ENCODE data around the gene GRAMD1C. TPM values are rescaled to one million over a fixed set of nuclear protein-coding genes. Genes with fewer than 3 reads are reported as not detected.

The GRAMD1C gene
- total RNA-seq, 2 donors from 2014 or later: 1.5 to 10.7 TPM

DNA sequence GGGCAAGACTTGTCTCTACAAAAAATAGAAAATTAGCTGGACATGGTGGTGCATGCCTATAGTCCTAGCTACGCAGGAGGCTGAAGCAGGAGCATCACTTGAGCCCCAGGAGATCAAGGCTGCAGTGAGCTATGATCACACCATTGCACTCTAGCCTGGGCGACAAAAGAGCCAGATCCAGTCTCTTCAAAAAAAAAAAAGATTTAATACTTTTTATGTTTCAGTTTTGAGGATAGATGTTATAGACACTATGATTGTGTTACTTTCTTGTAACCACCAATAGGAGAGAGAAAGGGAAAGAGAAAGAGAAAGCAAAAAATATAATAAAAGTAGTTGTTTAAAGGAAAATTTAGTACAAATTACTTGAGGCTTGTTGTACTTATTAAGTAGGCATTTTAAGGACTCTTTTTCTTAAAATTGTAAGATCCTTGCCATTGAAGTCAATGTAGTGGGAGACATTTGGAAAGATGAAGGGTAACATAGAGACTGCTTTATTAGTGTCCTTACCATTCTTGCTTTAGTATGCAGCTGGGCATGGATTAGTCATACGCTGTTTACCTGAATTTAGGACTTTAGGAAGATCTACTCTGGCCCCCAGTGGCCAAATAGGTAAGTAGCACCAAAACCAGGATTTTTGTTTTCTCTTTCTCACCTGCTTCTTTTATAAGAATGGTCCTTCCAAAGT is 74.1 kb downstream of the GRAMD1C start:
- Histone ChIP-seq H3K4me3 (no peak overlapping the region), H3K36me3 (no peaks in the 10 kb centered on the region), H3K4me1 (ENCODE audit: control insufficient read depth in 1 of 2, low read depth in 2 of 2) (no peaks in the 10 kb centered on the region), H3K27ac (no peak overlapping the region), H3K27me3 (replicated peaks; ENCODE audit: insufficient read depth) (no peaks in the 10 kb centered on the region), H3K9me3 (no peaks in the 10 kb centered on the region)
- no peak for DNase-seq (ENCODE audit: low spot score)
- TF ChIP-seq, protein P1, sequence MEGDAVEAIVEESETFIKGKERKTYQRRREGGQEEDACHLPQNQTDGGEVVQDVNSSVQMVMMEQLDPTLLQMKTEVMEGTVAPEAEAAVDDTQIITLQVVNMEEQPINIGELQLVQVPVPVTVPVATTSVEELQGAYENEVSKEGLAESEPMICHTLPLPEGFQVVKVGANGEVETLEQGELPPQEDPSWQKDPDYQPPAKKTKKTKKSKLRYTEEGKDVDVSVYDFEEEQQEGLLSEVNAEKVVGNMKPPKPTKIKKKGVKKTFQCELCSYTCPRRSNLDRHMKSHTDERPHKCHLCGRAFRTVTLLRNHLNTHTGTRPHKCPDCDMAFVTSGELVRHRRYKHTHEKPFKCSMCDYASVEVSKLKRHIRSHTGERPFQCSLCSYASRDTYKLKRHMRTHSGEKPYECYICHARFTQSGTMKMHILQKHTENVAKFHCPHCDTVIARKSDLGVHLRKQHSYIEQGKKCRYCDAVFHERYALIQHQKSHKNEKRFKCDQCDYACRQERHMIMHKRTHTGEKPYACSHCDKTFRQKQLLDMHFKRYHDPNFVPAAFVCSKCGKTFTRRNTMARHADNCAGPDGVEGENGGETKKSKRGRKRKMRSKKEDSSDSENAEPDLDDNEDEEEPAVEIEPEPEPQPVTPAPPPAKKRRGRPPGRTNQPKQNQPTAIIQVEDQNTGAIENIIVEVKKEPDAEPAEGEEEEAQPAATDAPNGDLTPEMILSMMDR (IDR thresholded peaks at IDR 0.05): peak; percentile 23
- no peak for ATAC-seq (ENCODE audit: insufficient number of reproducible peaks, low FRiP score, low read depth)

DNA sequence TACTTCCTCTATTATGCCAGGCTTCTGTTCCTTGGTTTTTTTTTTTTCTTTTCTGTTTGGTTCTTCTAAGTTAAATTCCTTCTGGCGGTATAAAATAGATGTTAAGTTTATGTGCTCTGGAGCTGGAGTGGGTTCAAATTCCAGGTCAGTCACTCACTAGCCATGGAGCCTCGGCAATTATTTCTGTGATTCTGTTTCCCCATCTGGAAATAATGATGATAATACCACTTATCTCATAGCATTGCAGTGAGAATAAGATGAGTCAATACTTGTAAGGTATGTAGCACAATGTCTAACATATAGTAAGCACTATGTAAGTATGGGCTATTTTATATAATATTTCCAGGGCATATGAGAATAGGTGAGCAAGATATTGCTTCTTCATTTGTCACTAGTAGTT is 76.1 kb downstream of the GRAMD1C start:
- H3K27me3 ChIP-seq (replicated peaks; ENCODE audit: insufficient read depth): no peaks in the 10 kb centered on the region
- no peak overlapping the region for H3K4me3 ChIP-seq
- no peak for ATAC-seq (ENCODE audit: insufficient number of reproducible peaks, low FRiP score, low read depth)
- H3K36me3 ChIP-seq: no peaks in the 10 kb centered on the region
- no peaks in the 10 kb centered on the region for H3K9me3 ChIP-seq
- DNase-seq (ENCODE audit: low spot score): no peak
- no peaks in the 10 kb centered on the region for H3K4me1 ChIP-seq (ENCODE audit: control insufficient read depth in 1 of 2, low read depth in 2 of 2)
- TF ChIP-seq, protein P1 (IDR thresholded peaks at IDR 0.05): no peak
- H3K27ac ChIP-seq: no peak overlapping the region

DNA sequence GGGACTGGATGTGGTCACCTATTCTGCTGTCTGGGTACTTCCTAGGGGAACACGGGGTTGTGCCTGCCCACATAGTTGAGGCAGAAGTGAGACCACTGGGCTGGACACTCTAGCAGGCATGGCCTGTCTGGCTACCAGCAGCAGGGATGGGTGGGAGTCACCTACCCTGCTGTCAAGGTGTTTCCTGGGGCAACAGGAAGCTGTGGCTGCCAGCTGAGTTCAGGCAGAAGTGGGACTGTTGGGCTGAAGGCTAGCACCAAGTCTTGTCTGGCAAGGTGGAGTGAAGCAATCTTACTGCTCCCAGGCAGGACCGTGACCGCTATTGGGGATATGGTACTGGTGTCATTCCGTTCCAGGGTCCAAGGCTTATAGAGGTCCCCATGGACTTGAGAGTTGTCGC is 89.0 kb downstream of the GRAMD1C start:
- no peaks in the 10 kb centered on the region for H3K36me3 ChIP-seq
- TF ChIP-seq, protein P1 (IDR thresholded peaks at IDR 0.05): no peak
- H3K27ac ChIP-seq: no peak overlapping the region
- no peak overlapping the region for H3K4me3 ChIP-seq
- no peak for DNase-seq (ENCODE audit: low spot score)
- no peaks in the 10 kb centered on the region for H3K27me3 ChIP-seq (replicated peaks; ENCODE audit: insufficient read depth)
- H3K4me1 ChIP-seq (ENCODE audit: control insufficient read depth in 1 of 2, low read depth in 2 of 2): no peaks in the 10 kb centered on the region
- H3K9me3 ChIP-seq: peaks cover 9% of the 10 kb centered on the region
- ATAC-seq (ENCODE audit: insufficient number of reproducible peaks, low FRiP score, low read depth): no peak

DNA sequence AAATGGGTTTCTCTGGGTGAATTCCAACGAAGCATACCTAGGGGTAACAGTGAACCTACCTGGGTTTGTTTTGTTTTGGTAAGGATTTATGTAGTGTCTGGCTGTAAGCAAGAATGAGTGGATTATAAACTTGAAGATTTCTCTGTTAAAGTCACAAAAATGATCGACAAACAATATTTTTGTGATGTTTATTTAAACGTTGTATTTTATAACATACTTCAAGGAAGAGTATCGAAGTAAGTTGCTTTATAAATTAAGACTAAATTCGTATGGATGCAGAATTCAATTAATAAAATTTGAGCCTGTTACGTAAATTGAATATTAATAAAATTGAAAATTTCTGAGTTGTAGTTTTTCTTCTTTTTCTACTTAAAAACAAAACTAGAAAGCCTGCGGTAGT is 108.2 kb downstream of the GRAMD1C start:
- ATAC-seq (ENCODE audit: insufficient number of reproducible peaks, low FRiP score, low read depth) (no peak), DNase-seq (ENCODE audit: low spot score) (no peak)
- Histone ChIP-seq H3K4me1 (ENCODE audit: control insufficient read depth in 1 of 2, low read depth in 2 of 2) (peaks cover 5 to 6% of the 10 kb centered on the region in 2 donors), H3K27ac (peak overlapping the region; percentile 49 to 53), H3K36me3 (no peaks in the 10 kb centered on the region), H3K4me3 (peak overlapping the region; percentile 86), H3K27me3 (replicated peaks; ENCODE audit: insufficient read depth) (no peaks in the 10 kb centered on the region), H3K9me3 (no peaks in the 10 kb centered on the region)
- TF ChIP-seq, protein P1 (IDR thresholded peaks at IDR 0.05): no peak

DNA sequence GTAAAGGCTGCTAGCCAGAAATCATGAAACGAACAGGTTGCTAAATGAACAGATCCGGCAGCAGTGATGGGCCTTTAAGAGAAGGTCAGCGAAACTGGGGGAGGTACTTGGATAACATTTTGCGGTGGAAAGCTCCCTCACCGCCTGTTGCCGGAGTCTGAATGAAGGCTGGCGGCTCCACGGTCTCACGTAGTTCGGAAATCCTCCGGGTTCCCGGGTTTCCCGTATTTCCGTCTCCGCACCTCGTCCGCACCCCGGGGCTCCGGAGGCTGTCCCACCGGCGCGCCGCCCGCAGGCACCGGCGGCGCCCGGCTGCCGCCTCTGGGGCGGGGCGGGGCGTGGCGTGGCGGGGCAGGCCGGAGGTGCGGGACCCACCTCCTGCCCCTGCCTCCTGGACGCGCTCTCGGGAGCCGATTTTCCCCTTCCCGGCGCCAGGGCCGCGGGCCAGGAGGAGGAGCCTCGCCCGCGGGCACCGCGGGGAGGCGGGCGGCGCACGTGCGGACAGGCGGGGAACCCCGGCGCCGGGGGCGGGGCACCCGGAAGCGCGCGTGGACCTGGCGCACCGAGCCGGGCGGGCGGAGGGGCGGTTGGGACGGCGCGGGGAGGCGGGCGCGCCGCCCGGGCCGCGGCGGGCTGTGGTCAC is 108.9 kb downstream of the GRAMD1C start, which contains the start of gene ZDHHC23:
TSS of gene ZDHHC23 (plus strand) at position 642 of the 643 bp plus-strand sequence. CDS start 790 bp downstream, outside the sequence.
- DNase-seq (ENCODE audit: low spot score): no peak
- H3K27ac ChIP-seq: peak within 1 kb of the TSS; percentile 50 to 53
- peak; percentile 57 for ATAC-seq (ENCODE audit: insufficient number of reproducible peaks, low FRiP score, low read depth)

More for the DNA sequence above, 108.9 kb downstream of the GRAMD1C start, which contains the start of gene ZDHHC23:
- peaks cover 5 to 6% of the 10 kb centered on the region in 2 donors for H3K4me1 ChIP-seq (ENCODE audit: control insufficient read depth in 1 of 2, low read depth in 2 of 2)
- H3K36me3 ChIP-seq: no peaks in the 10 kb centered on the region
- no peaks in the 10 kb centered on the region for H3K9me3 ChIP-seq
- H3K4me3 ChIP-seq: peak within 1 kb of the TSS; percentile 86
- H3K27me3 ChIP-seq (replicated peaks; ENCODE audit: insufficient read depth): no peaks in the 10 kb centered on the region
- TF ChIP-seq, protein P1 (IDR thresholded peaks at IDR 0.05): no peak

Measured in thoracic aorta (tissue), 2 donors.